Smooth muscle cell of trachea (primary cell): ENCODE results near the gene ELF3. TPM values are rescaled to one million over a fixed set of nuclear protein-coding genes. Genes with fewer than 3 reads are reported as not detected.

Experiments used
- total RNA-seq: library from RNA; depleted of rRNA; stranded (reverse); fragments of >200 nt; gene quantifications from 2 replicates; pipeline ENCODE4 v1.2.1, GENCODE V29; 2014

Gene ELF3
- under 0.01 and 1.2 TPM in 2 replicates for total RNA-seq

DNA sequence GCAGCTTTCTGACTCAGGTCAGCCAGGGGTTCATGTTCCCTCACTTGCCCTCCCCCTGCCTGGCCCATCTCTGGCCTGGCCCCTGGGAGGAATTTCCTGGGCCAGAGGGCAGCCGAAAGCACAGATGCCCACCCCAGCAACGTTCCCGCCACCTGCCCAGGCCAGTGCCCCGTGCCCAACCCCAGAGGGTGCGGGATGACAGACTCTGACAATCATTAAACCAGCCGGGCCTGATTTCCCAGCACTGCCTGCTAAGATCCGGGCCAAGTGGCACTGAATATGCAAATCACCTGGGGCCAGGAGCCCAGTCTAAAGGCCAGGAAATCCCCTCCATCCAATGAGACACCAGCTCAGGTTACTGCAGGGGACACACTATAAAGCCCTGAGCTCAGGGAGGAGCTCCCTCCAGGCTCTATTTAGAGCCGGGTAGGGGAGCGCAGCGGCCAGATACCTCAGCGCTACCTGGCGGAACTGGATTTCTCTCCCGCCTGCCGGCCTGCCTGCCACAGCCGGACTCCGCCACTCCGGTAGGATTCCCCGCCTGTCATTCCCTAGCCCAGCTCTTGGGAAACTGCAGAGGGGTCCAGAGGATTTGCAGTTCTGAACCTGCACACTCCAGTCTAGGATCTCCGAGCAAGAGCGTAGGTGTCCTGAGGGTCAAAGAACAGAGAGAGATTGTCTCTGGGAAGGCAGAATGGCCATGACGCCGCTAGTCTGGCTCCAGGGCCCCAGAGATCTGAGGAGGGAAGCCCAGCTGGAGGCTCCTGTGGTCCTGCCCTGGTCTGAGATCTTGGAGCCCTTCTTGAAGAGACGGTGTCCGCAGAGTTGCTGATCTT is at the start of gene ELF3:
Gene ELF3 (plus strand): TSS at position 408 of the 836 bp plus-strand sequence. CDS start 550 bp downstream, outside the sequence.

DNA sequence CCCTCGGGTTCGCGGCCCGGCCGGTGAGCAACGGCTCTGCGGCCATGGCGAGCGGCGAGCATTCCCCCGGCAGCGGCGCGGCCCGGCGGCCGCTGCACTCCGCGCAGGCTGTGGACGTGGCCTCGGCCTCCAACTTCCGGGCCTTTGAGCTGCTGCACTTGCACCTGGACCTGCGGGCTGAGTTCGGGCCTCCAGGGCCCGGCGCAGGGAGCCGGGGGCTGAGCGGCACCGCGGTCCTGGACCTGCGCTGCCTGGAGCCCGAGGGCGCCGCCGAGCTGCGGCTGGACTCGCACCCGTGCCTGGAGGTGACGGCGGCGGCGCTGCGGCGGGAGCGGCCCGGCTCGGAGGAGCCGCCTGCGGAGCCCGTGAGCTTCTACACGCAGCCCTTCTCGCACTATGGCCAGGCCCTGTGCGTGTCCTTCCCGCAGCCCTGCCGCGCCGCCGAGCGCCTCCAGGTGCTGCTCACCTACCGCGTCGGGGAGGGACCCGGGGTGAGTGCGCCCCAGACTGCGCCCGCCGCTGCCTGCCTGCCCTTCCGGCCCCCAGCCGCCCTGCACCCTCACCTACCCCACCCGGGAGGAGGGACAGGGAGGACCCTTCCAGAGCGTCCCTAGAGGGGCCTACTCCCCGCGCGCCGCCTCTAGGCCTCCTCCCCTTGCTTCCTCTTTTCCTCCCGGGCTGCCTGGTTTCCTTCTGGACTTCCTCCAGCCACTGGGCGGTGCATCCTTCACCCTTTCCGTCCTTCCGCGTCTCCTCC is 27.6 kb upstream of the ELF3 start, which contains the start of gene RNPEP:
Gene RNPEP (plus strand): TSS at position 26 of the 757 bp plus-strand sequence. CDS start 19 bp downstream, at position 45.

Other genes with a start within 250 kb of the ELF3 start
- gene IPO9, start 181.4 kb upstream of the ELF3 start, total RNA-seq = 18.5 and 24.6 TPM in 2 replicates
- gene SHISA4, start 121.7 kb upstream of the ELF3 start, total RNA-seq = 15.3 and 37.4 TPM in 2 replicates
- gene LMOD1, start 64.0 kb upstream of the ELF3 start, total RNA-seq = 7.7 and 22.2 TPM in 2 replicates
- gene TIMM17A, start 55.1 kb upstream of the ELF3 start, total RNA-seq = 39.7 and 62.4 TPM in 2 replicates
- gene RNPEP, start 27.9 kb upstream of the ELF3 start, total RNA-seq = 69.1 and 122 TPM in 2 replicates
- not detected in 2 replicates for gene GPR37L1, start 112.3 kb downstream of the ELF3 start, total RNA-seq
- gene ARL8A, start 134.2 kb downstream of the ELF3 start, total RNA-seq = 17.0 and 27.1 TPM in 2 replicates
- gene PTPN7, start 150.0 kb downstream of the ELF3 start, total RNA-seq = not detected in 2 replicates
- not detected in 2 replicates for gene LGR6, start 183.2 kb downstream of the ELF3 start, total RNA-seq